COLO829 (cell line): ENCODE measurements around the gene FXYD5.

Source experiments
- DNase-seq: peaks from one replicate; pipeline ENCODE4 v3.0.0; 2012; ENCODE audit warnings: low spot score

The FXYD5 gene

DNA sequence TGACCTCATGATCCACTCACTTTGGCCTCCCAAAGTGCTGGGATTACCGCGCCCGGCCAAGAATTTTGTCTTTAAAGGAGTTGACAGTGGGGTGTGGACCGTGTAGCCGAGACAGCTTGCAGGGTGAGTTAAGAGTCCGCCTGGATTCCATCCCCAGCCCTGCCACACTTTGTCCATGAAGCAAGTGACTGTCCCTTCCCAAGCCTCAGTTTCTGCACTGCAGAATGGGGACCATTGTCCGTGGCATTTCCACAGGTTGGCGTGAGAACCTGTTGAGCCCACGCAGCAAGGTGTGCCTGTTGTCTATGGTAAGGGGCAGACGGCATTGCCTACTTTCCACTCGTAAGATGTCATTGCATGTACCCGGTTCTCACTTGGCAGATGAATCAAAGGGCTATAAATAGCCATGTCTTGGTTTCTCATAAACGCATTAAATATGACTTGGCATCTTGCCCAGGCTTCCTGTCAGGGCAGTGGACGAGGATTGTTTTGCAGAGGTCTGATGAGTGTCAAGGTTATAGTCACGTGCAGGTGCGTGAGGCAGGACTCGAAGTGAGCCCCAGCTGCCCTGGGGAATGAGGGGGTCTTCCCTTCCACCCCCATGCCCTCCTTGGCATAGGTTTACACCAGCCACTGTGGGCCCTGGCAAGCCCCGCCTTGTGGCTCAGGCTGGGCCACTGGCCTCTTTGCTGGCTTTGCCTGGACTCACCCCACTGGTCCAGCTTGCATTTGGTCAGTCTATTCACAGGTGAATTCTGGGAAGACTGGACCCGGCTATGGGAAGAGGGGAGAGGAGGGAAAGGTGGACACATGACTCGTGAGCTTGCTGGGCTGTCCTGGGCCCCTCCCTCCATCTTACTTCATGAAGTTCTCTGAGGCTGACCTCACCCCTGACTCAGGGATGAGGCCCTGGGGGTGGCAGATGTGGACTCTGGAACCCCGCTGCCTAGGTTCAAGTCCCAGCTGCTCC, 59.4 kb downstream of the FXYD5 start:
- peak; percentile 74 for DNase-seq

DNA sequence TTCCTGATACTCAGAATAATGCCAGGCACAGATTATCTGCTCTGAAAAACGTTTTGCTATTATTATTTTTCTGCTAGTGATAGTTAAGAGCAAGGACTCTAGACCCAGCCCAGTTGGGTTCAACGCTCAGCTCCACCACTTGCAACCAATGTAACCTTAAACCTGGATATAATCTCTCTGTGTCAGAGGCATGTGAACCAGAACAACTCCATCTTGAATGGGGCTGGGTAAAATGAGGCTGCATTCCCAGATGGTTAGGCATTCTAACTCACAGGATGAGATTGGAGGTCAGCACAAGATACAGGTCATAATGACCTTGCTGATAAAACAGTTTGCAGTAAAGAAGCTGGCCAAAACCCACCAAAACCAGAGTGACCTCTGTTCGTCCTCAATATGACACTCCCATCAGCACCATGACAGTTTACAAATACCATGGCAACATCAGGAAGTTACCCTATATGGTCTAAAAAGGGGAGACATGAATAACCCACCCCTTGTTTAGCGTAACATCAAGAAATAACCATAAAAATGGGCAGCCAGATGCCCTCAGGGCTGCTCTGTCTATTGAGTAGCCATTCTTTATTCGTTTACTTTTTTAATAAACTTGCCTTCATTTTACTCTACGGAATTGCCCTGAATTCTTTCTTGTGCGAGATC, 60.4 kb downstream of the FXYD5 start:
- no peak for DNase-seq

- no peak for DNase-seq
Measured at GRCh38 chr19:35216016-35216832, 61.7 kb downstream of the FXYD5 start.

DNA sequence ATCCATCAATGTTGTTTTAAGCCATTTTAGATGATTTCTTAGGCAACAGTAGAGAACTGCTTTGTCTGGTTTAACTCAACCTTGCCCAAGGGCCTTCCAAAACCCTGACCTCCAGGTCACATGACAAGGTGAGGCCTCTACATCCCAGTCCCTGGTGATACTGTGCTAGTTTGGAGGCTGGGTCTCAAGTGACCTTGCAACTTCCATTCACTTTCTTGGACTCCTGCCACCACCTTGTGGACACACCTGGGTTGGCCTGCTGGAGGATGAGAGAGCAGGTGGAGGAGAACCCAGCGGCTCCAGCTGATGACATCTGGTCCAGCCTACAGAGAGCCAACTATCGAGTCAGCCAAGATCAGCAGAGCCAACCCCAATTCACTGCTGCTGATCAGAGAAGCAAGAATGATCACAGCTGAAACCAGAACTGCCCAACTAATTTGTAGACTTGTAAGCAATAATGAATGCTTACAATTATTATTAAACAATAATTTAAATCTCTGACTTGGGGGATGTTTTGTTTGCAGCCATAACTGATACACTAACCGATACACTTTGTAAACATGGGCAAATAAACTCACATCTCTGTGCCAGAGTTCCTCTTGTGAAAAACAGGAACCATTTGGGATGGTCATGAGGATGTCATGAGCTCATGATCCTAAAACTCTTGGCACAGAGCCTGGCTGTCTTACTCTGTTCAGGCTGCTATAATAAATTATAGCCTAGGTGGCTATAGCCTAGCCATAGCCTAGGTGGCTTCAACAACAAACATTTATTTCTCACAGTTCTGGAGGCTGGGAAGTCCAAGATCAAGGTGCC, 62.5 kb downstream of the FXYD5 start:
- DNase-seq: no peak

GRCh38 chr19:35217649-35217990, 63.1 kb downstream of the FXYD5 start:
- DNase-seq: no peak

DNA sequence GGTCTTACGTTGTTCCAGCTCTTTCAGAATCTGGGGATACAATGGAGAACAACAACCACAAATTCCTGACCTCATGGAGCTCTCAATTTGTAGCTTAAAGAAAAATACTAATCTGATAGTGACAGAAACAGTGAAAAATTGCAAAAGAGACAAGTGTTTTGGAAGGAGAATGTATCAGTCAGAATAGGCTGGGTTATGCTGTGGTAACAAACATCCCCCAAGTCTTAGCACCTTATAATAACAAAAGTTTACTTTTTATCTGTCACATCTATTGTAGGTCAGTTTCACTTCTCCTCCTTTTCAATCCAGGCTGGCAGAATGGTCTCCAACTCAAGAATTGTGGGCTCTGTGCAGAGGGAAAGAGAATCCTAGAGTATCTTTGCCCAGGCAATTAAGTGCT, 64.5 kb downstream of the FXYD5 start:
- no peak for DNase-seq
